Germinal center (tissue), 1 donor: Measurements from ENCODE around the gene SMAD5.

Experiments
- DNase-seq: peaks from one replicate; pipeline ENCODE4 v3.0.0; 2012; ENCODE audit warnings: mixed read lengths, low spot score

The SMAD5 gene

GRCh38 chr5:136222580-136223235, 90.1 kb downstream of the SMAD5 start:
- no peak for DNase-seq

- DNase-seq: no peak
Measured at GRCh38 chr5:136225796-136226195, 93.2 kb downstream of the SMAD5 start.

- DNase-seq: no peak
Measured at GRCh38 chr5:136226401-136226800, 93.8 kb downstream of the SMAD5 start.

GRCh38 chr5:136228136-136228757, 95.6 kb downstream of the SMAD5 start:
- DNase-seq: no peak

- DNase-seq: no peak
Measured at GRCh38 chr5:136230176-136230575, 97.5 kb downstream of the SMAD5 start.

- no peak for DNase-seq
Measured at GRCh38 chr5:136232316-136232715, 99.7 kb downstream of the SMAD5 start.
